ENCODE data around the gene KLK10.

- TF ChIP-seq POLR2A (IDR thresholded peaks at IDR 0.05; ENCODE audit: low read depth, low read length) (no peak), POLR2AphosphoS5 (IDR thresholded peaks at IDR 0.05; ENCODE audit: low read depth, low read length) (no peak), TAF1 (IDR thresholded peaks at IDR 0.05; ENCODE audit: borderline replicate concordance, low read depth, low read length) (no peak)
Observed at GRCh38 chr19:50977626-50978025, 41.9 kb downstream of the KLK10 start.
